Subcutaneous abdominal adipose tissue (tissue), 5 donors: ENCODE data around the gene FUS.

ENCODE experiments used
- H3K27ac ChIP-seq: one replicate; pipeline ENCODE4 v1.7.0; 2013; ENCODE audit warnings: low read depth, mild to moderate bottlenecking, inconsistent platforms, low read length, moderate library complexity
- H3K27me3 ChIP-seq, 5 donors: one replicate each; pipeline ENCODE4 v1.7.0; 2013; ENCODE audit warnings: low read length in 5 of 5, inconsistent platforms in 1 of 5; ENCODE audit not compliant: control insufficient read depth in 5 of 5, insufficient read depth in 4 of 5
- H3K36me3 ChIP-seq, 5 donors: one replicate each; pipeline ENCODE4 v1.7.0; 2013; ENCODE audit warnings: low read length in 5 of 5; ENCODE audit not compliant: control insufficient read depth in 5 of 5, insufficient read depth in 5 of 5
- H3K4me1 ChIP-seq, 5 donors: one replicate each; pipeline ENCODE4 v1.7.0; 2013; ENCODE audit warnings: low read length in 5 of 5, mild to moderate bottlenecking in 3 of 5, moderate library complexity in 1 of 5; ENCODE audit not compliant: control insufficient read depth in 5 of 5, insufficient read depth in 5 of 5
- H3K4me3 ChIP-seq, 5 donors: one replicate each; pipeline ENCODE4 v1.7.0; 2013; ENCODE audit warnings: low read length in 5 of 5, low read depth in 1 of 5
- H3K9ac ChIP-seq, 5 donors: one replicate each; pipeline ENCODE4 v1.7.0; 2013; ENCODE audit warnings: low read length in 5 of 5, mild to moderate bottlenecking in 4 of 5, moderate library complexity in 3 of 5
- H3K9me3 ChIP-seq, 5 donors: one replicate each; pipeline ENCODE4 v1.7.0; 2013; ENCODE audit warnings: low read length in 5 of 5; ENCODE audit not compliant: control insufficient read depth in 5 of 5
- donor health status: healthy.
- donor health status: healthy.
- donor health status: healthy.
- donor health status: healthy.
- donor health status: healthy.

The FUS gene

GRCh38 chr16:31184888-31185287 is 4.9 kb downstream of the FUS start:
- Histone ChIP-seq H3K27me3 (no peaks in the 10 kb centered on the region), H3K36me3 (peaks cover 38 to 77% (median 75%) of the 10 kb centered on the region in 5 donors), H3K4me1 (peaks cover 6 to 49% (median 35%) of the 10 kb centered on the region in 5 donors), H3K9ac (no peak overlapping the region), H3K9me3 (no peaks in the 10 kb centered on the region), H3K27ac (no peak overlapping the region), H3K4me3 (no peak overlapping the region)

GRCh38 chr16:31185339-31185738 is 5.4 kb downstream of the FUS start:
- Histone ChIP-seq H3K36me3 (peaks cover 39 to 82% (median 80%) of the 10 kb centered on the region in 5 donors), H3K27me3 (no peaks in the 10 kb centered on the region), H3K9ac (no peak overlapping the region), H3K9me3 (no peaks in the 10 kb centered on the region), H3K27ac (peak overlapping the region; percentile 14), H3K4me1 (peaks cover 6 to 49% (median 35%) of the 10 kb centered on the region in 5 donors), H3K4me3 (no peak overlapping the region)

GRCh38 chr16:31186176-31186575 is 6.2 kb downstream of the FUS start:
- Histone ChIP-seq H3K4me1 (peaks cover 6 to 44% (median 33%) of the 10 kb centered on the region in 5 donors), H3K36me3 (peaks cover 44 to 90% (median 88%) of the 10 kb centered on the region in 5 donors), H3K27ac (no peak overlapping the region), H3K27me3 (no peaks in the 10 kb centered on the region), H3K9ac (no peak overlapping the region), H3K9me3 (no peaks in the 10 kb centered on the region), H3K4me3 (no peak overlapping the region)

- Histone ChIP-seq H3K36me3 (peaks cover 54 to 100% (median 98%) of the 10 kb centered on the region in 5 donors), H3K4me1 (peaks cover 4 to 34% (median 23%) of the 10 kb centered on the region in 5 donors), H3K4me3 (no peak overlapping the region), H3K9ac (no peak overlapping the region), H3K27me3 (no peaks in the 10 kb centered on the region), H3K9me3 (no peaks in the 10 kb centered on the region), H3K27ac (no peak overlapping the region)
Observed at GRCh38 chr16:31186930-31187807, 7.2 kb downstream of the FUS start.

DNA sequence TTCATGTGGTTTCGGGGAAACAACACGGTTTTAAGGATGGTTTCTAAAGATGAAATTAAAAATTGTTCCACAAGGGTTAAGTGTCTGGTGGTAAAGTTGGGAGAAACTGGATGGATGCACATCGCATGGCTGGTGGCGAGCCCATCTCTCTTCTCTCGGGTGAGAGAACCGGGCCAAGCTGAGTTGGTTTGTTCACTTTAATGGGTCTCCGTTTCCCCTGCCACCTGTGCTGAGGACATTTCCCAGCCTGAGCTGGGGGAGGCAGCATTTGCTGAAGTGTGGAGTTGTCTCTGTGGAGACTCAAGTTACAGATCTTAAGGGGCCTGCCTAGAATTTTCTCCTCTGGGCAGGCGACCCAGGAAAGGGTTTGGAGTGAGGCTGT is 7.9 kb downstream of the FUS start:
- no peaks in the 10 kb centered on the region for H3K9me3 ChIP-seq
- H3K36me3 ChIP-seq = peaks cover 56 to 100% (median 99%) of the 10 kb centered on the region in 5 donors
- no peak overlapping the region for H3K27ac ChIP-seq
- H3K27me3 ChIP-seq = no peaks in the 10 kb centered on the region
- no peak overlapping the region for H3K4me3 ChIP-seq
- no peak overlapping the region for H3K9ac ChIP-seq
- peaks cover 0 to 28% (median 17%) of the 10 kb centered on the region in 5 donors for H3K4me1 ChIP-seq

DNA sequence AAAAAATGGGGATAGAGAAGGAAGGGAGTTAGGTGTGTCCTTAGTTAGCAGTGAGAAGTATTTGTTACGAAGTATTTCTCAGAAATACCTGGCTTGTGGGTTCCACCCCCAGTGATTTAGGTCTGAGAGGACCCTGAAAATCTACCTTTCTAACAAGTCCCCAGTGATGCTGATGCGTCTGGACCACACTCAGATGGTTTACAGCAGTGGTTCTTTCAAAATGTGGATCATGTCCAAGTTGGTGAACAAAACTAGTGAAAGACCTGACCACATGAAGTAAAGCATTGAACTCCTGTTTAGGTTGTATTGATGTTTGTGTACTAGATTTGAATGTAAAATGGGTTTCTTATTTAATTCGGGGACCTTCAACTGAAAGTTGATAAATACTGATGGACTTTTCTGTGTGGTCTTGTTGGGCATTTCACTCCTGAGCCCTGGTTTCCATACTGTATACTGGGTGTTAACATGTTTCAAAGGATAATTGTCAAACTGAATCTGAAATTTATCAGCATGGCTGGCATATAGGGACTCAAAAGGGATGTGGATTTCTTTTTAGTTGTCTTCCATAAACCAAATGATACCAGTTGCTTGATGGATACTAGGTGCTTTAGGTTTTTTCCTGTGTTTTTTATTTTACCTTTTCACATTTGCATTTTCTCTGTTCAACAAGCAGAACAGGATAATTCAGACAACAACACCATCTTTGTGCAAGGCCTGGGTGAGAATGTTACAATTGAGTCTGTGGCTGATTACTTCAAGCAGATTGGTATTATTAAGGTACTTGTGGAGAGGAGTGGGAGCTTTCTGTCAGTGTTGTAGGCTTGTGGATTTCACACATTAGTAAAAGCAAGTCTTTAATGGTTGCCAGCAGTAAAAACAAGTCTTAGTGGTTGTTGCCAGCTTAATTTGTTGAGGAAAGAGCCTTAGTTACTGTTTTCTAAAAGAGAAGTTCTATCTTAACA is 8.8 kb downstream of the FUS start:
- Histone ChIP-seq H3K9me3 (no peaks in the 10 kb centered on the region), H3K27me3 (no peaks in the 10 kb centered on the region), H3K4me1 (peaks cover 0 to 20% (median 8%) of the 10 kb centered on the region in 5 donors), H3K9ac (no peak overlapping the region), H3K4me3 (no peak overlapping the region), H3K27ac (no peak overlapping the region), H3K36me3 (peaks cover 60 to 100% (median 99%) of the 10 kb centered on the region in 5 donors)

DNA sequence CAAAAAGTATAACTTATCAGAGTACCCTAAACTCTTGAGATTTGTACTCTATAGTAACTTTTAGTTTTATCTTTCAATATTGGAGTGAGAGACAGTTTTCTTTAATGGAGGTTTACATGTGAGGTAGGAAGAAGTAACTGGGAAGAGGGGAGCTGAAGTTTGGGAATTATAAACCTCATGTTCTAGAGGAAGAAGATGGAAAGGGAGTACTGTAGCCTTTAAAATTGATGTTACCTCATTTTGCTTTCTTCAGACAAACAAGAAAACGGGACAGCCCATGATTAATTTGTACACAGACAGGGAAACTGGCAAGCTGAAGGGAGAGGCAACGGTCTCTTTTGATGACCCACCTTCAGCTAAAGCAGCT is 9.5 kb downstream of the FUS start:
- Histone ChIP-seq H3K9me3 (no peaks in the 10 kb centered on the region), H3K4me3 (no peak overlapping the region), H3K36me3 (peaks cover 60 to 100% (median 99%) of the 10 kb centered on the region in 5 donors), H3K4me1 (peaks cover 0 to 17% (median 5%) of the 10 kb centered on the region in 5 donors), H3K27ac (no peak overlapping the region), H3K27me3 (no peaks in the 10 kb centered on the region), H3K9ac (no peak overlapping the region)

DNA sequence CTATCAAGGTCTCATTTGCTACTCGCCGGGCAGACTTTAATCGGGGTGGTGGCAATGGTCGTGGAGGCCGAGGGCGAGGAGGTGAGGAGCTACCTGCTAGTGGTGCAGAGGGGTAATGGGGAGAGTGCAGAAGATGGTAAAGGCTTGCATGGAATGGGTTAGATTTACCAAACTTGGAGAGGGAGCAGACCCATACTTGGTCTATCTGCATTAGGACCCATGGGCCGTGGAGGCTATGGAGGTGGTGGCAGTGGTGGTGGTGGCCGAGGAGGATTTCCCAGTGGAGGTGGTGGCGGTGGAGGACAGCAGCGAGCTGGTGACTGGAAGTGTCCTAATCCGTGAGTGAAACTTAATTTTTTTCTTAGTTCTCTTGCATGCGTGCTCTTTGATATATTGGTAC is 10.1 kb downstream of the FUS start:
- Histone ChIP-seq H3K27ac (no peak overlapping the region), H3K9me3 (no peaks in the 10 kb centered on the region), H3K36me3 (peaks cover 63 to 100% (median 97%) of the 10 kb centered on the region in 5 donors)

DNA sequence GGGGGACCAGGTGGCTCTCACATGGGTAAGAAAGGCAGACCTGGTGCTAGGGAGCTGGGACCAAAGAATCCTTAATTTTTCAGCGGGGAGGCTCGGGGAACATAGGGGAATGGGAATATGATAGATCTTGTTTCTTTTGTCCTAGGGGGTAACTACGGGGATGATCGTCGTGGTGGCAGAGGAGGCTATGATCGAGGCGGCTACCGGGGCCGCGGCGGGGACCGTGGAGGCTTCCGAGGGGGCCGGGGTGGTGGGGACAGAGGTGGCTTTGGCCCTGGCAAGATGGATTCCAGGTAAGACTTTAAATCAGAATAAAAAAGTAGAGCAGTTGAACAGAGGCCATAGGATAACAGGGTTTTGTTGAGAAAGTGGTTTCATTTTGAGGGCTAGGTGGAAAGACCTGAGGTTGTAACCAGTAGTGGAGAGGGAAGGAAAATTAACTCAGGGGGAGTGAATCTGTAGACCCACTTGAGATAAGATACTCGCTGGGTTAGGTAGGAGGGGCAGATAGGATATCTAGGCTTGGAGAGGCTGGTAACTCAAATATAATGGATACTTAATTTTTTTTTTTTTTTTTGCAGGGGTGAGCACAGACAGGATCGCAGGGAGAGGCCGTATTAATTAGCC is 11.0 kb downstream of the FUS start:
- H3K9me3 ChIP-seq = no peaks in the 10 kb centered on the region
- no peaks in the 10 kb centered on the region for H3K27me3 ChIP-seq
- H3K4me1 ChIP-seq = peaks cover 0 to 10% (median 0%) of the 10 kb centered on the region in 5 donors
- H3K9ac ChIP-seq = no peak overlapping the region
- H3K36me3 ChIP-seq = peaks cover 56 to 100% (median 97%) of the 10 kb centered on the region in 5 donors
- H3K27ac ChIP-seq = no peak overlapping the region
- no peak overlapping the region for H3K4me3 ChIP-seq

More for the DNA sequence above, 10.1 kb downstream of the FUS start:
- Histone ChIP-seq H3K4me1 (peaks cover 0 to 17% (median 5%) of the 10 kb centered on the region in 5 donors), H3K9ac (no peak overlapping the region), H3K4me3 (no peak overlapping the region), H3K27me3 (no peaks in the 10 kb centered on the region)
